Measurements from ENCODE around the gene MAP1B.

MAP1B gene

GRCh38 chr5:72152545-72152944, 45.3 kb downstream of the MAP1B start:
- Histone ChIP-seq H2BK12ac (ENCODE audit: low read length in 2 of 2) (peak overlapping the region in 1 of 2 experiments; percentile 97), H2BK120ac (ENCODE audit: low read depth, low read length) (no peak overlapping the region), H2BK15ac (ENCODE audit: low read depth, poor library complexity, severe bottlenecking) (no peak overlapping the region), H3K4me1 (ENCODE audit: control insufficient read depth, insufficient read depth, low read depth, low read length) (peaks cover 11% of the 10 kb centered on the region), H3K14ac (ENCODE audit: low read length in 2 of 2) (peak overlapping the region in 1 of 2 experiments; percentile 59), H3K4me2 (ENCODE audit: low read length, poor library complexity, severe bottlenecking) (no peak overlapping the region), H3K9me3 (ENCODE audit: control insufficient read depth, low read length) (no peaks in the 10 kb centered on the region), H3K27ac (ENCODE audit: low read length, poor library complexity, severe bottlenecking) (no peak overlapping the region), H3K9ac (ENCODE audit: low read length) (peak overlapping the region; percentile 41), H3K4me3 (ENCODE audit: insufficient read depth in 1 of 2, low read depth in 1 of 2, low read length in 2 of 2) (no peak overlapping the region), H4K8ac (ENCODE audit: low read length) (no peak overlapping the region), H3K36me3 (ENCODE audit: control insufficient read depth in 1 of 2, insufficient read depth in 2 of 2, low read depth in 1 of 2, low read length in 2 of 2) (peaks cover 10 to 21% of the 10 kb centered on the region in 2 experiments), H2AFZ (ENCODE audit: low read depth, low read length) (no peak overlapping the region), H4K91ac (ENCODE audit: low read length) (peak overlapping the region; percentile 76), H3K23ac (ENCODE audit: low read length in 2 of 2) (peak overlapping the region in 1 of 2 experiments; percentile 73), H3K27me3 (ENCODE audit: control insufficient read depth in 1 of 2, insufficient read depth in 1 of 2, low read length in 2 of 2) (no peaks in the 10 kb centered on the region), H3K4ac (ENCODE audit: low read depth in 1 of 2, low read length in 2 of 2) (peak overlapping the region in 1 of 2 experiments; percentile 85), H3K18ac (ENCODE audit: low read depth in 1 of 2, low read length in 2 of 2) (peak overlapping the region; percentile 81 to 89), H2AK5ac (ENCODE audit: low read length, severe bottlenecking) (no peak overlapping the region), H2BK5ac (ENCODE audit: low read depth, low read length, poor library complexity, severe bottlenecking) (no peak overlapping the region), H3K79me1 (replicated peaks; ENCODE audit: low read length, poor library complexity, severe bottlenecking) (peaks cover 42% of the 10 kb centered on the region)
- 82% methylated on average over 3 of the region's 8 CpGs for WGBS
- peak; percentile 70 for DNase-seq

GRCh38 chr5:72153551-72153950, 46.3 kb downstream of the MAP1B start:
- Histone ChIP-seq H3K9ac (ENCODE audit: low read length) (no peak overlapping the region), H2AFZ (ENCODE audit: low read depth, low read length) (no peak overlapping the region), H2BK15ac (ENCODE audit: low read depth, poor library complexity, severe bottlenecking) (no peak overlapping the region), H3K27me3 (ENCODE audit: control insufficient read depth in 1 of 2, insufficient read depth in 1 of 2, low read length in 2 of 2) (no peaks in the 10 kb centered on the region), H3K4me2 (ENCODE audit: low read length, poor library complexity, severe bottlenecking) (no peak overlapping the region), H2BK12ac (ENCODE audit: low read length in 2 of 2) (no peak overlapping the region), H3K27ac (ENCODE audit: low read length, poor library complexity, severe bottlenecking) (no peak overlapping the region), H2AK5ac (ENCODE audit: low read length, severe bottlenecking) (no peak overlapping the region), H4K8ac (ENCODE audit: low read length) (no peak overlapping the region), H3K79me1 (replicated peaks; ENCODE audit: low read length, poor library complexity, severe bottlenecking) (peaks cover 38% of the 10 kb centered on the region), H2BK5ac (ENCODE audit: low read depth, low read length, poor library complexity, severe bottlenecking) (no peak overlapping the region), H3K4me3 (ENCODE audit: insufficient read depth in 1 of 2, low read depth in 1 of 2, low read length in 2 of 2) (no peak overlapping the region), H2BK120ac (ENCODE audit: low read depth, low read length) (no peak overlapping the region), H3K14ac (ENCODE audit: low read length in 2 of 2) (no peak overlapping the region), H3K4ac (ENCODE audit: low read depth in 1 of 2, low read length in 2 of 2) (peak overlapping the region in 1 of 2 experiments; percentile 43), H3K4me1 (ENCODE audit: control insufficient read depth, insufficient read depth, low read depth, low read length) (peaks cover 11% of the 10 kb centered on the region), H3K23ac (ENCODE audit: low read length in 2 of 2) (no peak overlapping the region), H3K18ac (ENCODE audit: low read depth in 1 of 2, low read length in 2 of 2) (no peak overlapping the region), H3K36me3 (ENCODE audit: control insufficient read depth in 1 of 2, insufficient read depth in 2 of 2, low read depth in 1 of 2, low read length in 2 of 2) (peaks cover 7 to 16% of the 10 kb centered on the region in 2 experiments), H3K9me3 (ENCODE audit: control insufficient read depth, low read length) (no peaks in the 10 kb centered on the region), H4K91ac (ENCODE audit: low read length) (no peak overlapping the region)
- WGBS, result 72% methylated on average over 2 of the region's 4 CpGs
- DNase-seq, result no peak

- H3K18ac ChIP-seq (ENCODE audit: low read depth in 1 of 2, low read length in 2 of 2), result peak overlapping the region in 1 of 2 experiments; percentile 10
- H3K14ac ChIP-seq (ENCODE audit: low read length in 2 of 2), result no peak overlapping the region
- 87% methylated on average over 3 of the region's 5 CpGs for WGBS
- peak overlapping the region in 1 of 2 experiments; percentile 49 for H2BK12ac ChIP-seq (ENCODE audit: low read length in 2 of 2)
- H3K79me1 ChIP-seq (replicated peaks; ENCODE audit: low read length, poor library complexity, severe bottlenecking), result peaks cover 34% of the 10 kb centered on the region
- no peak overlapping the region for H3K4me2 ChIP-seq (ENCODE audit: low read length, poor library complexity, severe bottlenecking)
- H2BK120ac ChIP-seq (ENCODE audit: low read depth, low read length), result peak overlapping the region; percentile 3
- H3K27me3 ChIP-seq (ENCODE audit: control insufficient read depth in 1 of 2, insufficient read depth in 1 of 2, low read length in 2 of 2), result no peaks in the 10 kb centered on the region
- no peak overlapping the region for H2AFZ ChIP-seq (ENCODE audit: low read depth, low read length)
- no peak overlapping the region for H3K27ac ChIP-seq (ENCODE audit: low read length, poor library complexity, severe bottlenecking)
- peak overlapping the region; percentile 24 to 62 for H3K4ac ChIP-seq (ENCODE audit: low read depth in 1 of 2, low read length in 2 of 2)
- no peak overlapping the region for H2BK5ac ChIP-seq (ENCODE audit: low read depth, low read length, poor library complexity, severe bottlenecking)
- no peak overlapping the region for H3K23ac ChIP-seq (ENCODE audit: low read length in 2 of 2)
- DNase-seq, result peak; percentile 24
- H3K4me1 ChIP-seq (ENCODE audit: control insufficient read depth, insufficient read depth, low read depth, low read length), result peaks cover 11% of the 10 kb centered on the region
- no peak overlapping the region for H4K8ac ChIP-seq (ENCODE audit: low read length)
- H3K4me3 ChIP-seq (ENCODE audit: insufficient read depth in 1 of 2, low read depth in 1 of 2, low read length in 2 of 2), result no peak overlapping the region
- no peak overlapping the region for H2BK15ac ChIP-seq (ENCODE audit: low read depth, poor library complexity, severe bottlenecking)
- no peak overlapping the region for H2AK5ac ChIP-seq (ENCODE audit: low read length, severe bottlenecking)
- H3K36me3 ChIP-seq (ENCODE audit: control insufficient read depth in 1 of 2, insufficient read depth in 2 of 2, low read depth in 1 of 2, low read length in 2 of 2), result peaks cover 5 to 9% of the 10 kb centered on the region in 2 experiments
- no peak overlapping the region for H4K91ac ChIP-seq (ENCODE audit: low read length)
- peak overlapping the region; percentile 2 for H3K9ac ChIP-seq (ENCODE audit: low read length)
- H3K9me3 ChIP-seq (ENCODE audit: control insufficient read depth, low read length), result no peaks in the 10 kb centered on the region
These were observed 46.9 kb downstream of the MAP1B start for GRCh38 chr5:72154076-72154756.

GRCh38 chr5:72156946-72157624, 49.8 kb downstream of the MAP1B start:
- Histone ChIP-seq H3K23ac (ENCODE audit: low read length in 2 of 2) (no peak overlapping the region), H3K27me3 (ENCODE audit: control insufficient read depth in 1 of 2, insufficient read depth in 1 of 2, low read length in 2 of 2) (no peaks in the 10 kb centered on the region), H3K36me3 (ENCODE audit: control insufficient read depth in 1 of 2, insufficient read depth in 2 of 2, low read depth in 1 of 2, low read length in 2 of 2) (peaks cover 4 to 8% of the 10 kb centered on the region in 2 experiments), H3K9ac (ENCODE audit: low read length) (peak overlapping the region; percentile 73), H3K4me2 (ENCODE audit: low read length, poor library complexity, severe bottlenecking) (no peak overlapping the region), H3K79me1 (replicated peaks; ENCODE audit: low read length, poor library complexity, severe bottlenecking) (peaks cover 31% of the 10 kb centered on the region), H2AFZ (ENCODE audit: low read depth, low read length) (no peak overlapping the region), H3K9me3 (ENCODE audit: control insufficient read depth, low read length) (no peaks in the 10 kb centered on the region), H2BK120ac (ENCODE audit: low read depth, low read length) (no peak overlapping the region), H2BK15ac (ENCODE audit: low read depth, poor library complexity, severe bottlenecking) (no peak overlapping the region), H3K4me3 (ENCODE audit: insufficient read depth in 1 of 2, low read depth in 1 of 2, low read length in 2 of 2) (peak overlapping the region in 1 of 2 experiments; percentile 42), H2BK12ac (ENCODE audit: low read length in 2 of 2) (peak overlapping the region in 1 of 2 experiments; percentile 92), H4K8ac (ENCODE audit: low read length) (no peak overlapping the region), H3K4me1 (ENCODE audit: control insufficient read depth, insufficient read depth, low read depth, low read length) (peaks cover 10% of the 10 kb centered on the region), H2AK5ac (ENCODE audit: low read length, severe bottlenecking) (no peak overlapping the region), H3K4ac (ENCODE audit: low read depth in 1 of 2, low read length in 2 of 2) (peak overlapping the region in 1 of 2 experiments; percentile 6), H4K91ac (ENCODE audit: low read length) (no peak overlapping the region), H3K27ac (ENCODE audit: low read length, poor library complexity, severe bottlenecking) (no peak overlapping the region), H3K18ac (ENCODE audit: low read depth in 1 of 2, low read length in 2 of 2) (peak overlapping the region in 1 of 2 experiments; percentile 73), H2BK5ac (ENCODE audit: low read depth, low read length, poor library complexity, severe bottlenecking) (no peak overlapping the region), H3K14ac (ENCODE audit: low read length in 2 of 2) (peak overlapping the region in 1 of 2 experiments; percentile 19)
- 67% methylated on average over 4 of the region's 5 CpGs for WGBS
- peak; percentile 92 for DNase-seq

Measured in mesenchymal stem cell (in vitro differentiated cells and primary cell).